NT2/D1 (cell line): ENCODE measurements around the gene PHACTR1.

ENCODE experiments used
- SUZ12 ChIP-seq: IDR thresholded peaks from 2 replicates; pipeline ENCODE4 v1.6.1; 2011; ENCODE audit not compliant: insufficient read length, insufficient read depth; ENCODE audit errors: extremely low read depth
- YY1 ChIP-seq: IDR thresholded peaks from 2 replicates; pipeline ENCODE4 v1.6.1; 2011; ENCODE audit not compliant: insufficient read length, insufficient read depth
- ZNF274 ChIP-seq: IDR thresholded peaks from 2 replicates; pipeline ENCODE4 v1.6.1; 2011; ENCODE audit warnings: mild to moderate bottlenecking, low read depth, low read length

DNA sequence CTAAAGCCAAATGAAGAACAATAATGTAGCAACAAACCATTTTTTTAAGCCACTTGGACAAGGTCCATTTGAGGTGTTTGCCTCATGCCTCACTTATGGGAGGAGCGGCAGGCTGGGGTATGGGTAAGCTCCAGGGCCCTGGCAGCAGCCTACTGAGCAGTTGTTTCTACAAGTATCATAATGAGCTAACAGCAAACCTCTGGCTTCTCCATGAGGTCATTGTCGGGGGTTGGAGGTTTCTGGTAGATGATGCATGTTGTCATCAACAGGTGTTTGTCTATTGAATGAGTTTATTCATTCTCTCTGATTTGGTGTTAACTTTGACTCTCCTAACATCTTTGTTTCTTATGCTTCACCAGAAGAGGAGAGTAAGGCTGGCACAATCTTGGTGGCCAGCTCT is 461.1 kb downstream of the PHACTR1 start:
- TF ChIP-seq SUZ12: no peak
- no peak for TF ChIP-seq YY1
- no peak for TF ChIP-seq ZNF274
